Measurements from ENCODE around the gene ZNFX1.

The ZNFX1 gene

GRCh38 chr20:49278818-49279676 lies 1.2 kb upstream of the ZNFX1 start (continued):
- TF ChIP-seq ZNF394 (tag by site-specific recombination; IDR thresholded peaks at IDR 0.05; ENCODE audit: borderline replicate concordance): 0 out of 2 replicates have a peak, but pooled peaks have one; percentile 50

DNA sequence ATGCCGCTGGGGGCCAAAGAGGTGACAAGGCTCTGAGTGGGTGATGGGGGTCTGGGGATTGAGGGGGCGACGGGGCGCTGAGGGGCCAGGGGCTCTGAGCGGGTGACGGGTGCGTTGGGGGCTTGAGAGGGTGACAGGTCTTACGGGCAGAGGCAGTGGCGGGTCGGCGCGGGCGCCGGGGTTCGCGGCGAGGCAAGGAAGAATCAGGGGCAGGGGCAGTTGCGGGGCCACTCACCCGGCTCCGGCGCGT lies 146 bp downstream of the ZNFX1 start:
- TF ChIP-seq, protein P1, sequence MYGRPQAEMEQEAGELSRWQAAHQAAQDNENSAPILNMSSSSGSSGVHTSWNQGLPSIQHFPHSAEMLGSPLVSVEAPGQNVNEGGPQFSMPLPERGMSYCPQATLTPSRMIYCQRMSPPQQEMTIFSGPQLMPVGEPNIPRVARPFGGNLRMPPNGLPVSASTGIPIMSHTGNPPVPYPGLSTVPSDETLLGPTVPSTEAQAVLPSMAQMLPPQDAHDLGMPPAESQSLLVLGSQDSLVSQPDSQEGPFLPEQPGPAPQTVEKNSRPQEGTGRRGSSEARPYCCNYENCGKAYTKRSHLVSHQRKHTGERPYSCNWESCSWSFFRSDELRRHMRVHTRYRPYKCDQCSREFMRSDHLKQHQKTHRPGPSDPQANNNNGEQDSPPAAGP (tag by site-specific recombination; IDR thresholded peaks at IDR 0.05): no peak
- TF ChIP-seq ZNF121 (tag by site-specific recombination; IDR thresholded peaks at IDR 0.05): no peak
- no peak for TF ChIP-seq ZNF114 (tag by site-specific recombination; IDR thresholded peaks at IDR 0.05)
- no peak for TF ChIP-seq ZNF837 (tag by site-specific recombination; IDR thresholded peaks at IDR 0.05)
- TF ChIP-seq KLF1 (tag by site-specific recombination; IDR thresholded peaks at IDR 0.05): no peak
- TF ChIP-seq YY2 (tag by site-specific recombination; IDR thresholded peaks at IDR 0.05): no peak
- TF ChIP-seq BCL11B (tag by site-specific recombination; IDR thresholded peaks at IDR 0.05; ENCODE audit: low read depth): 0 out of 2 replicates have a peak, but pooled peaks have one; percentile 34
- no peak for TF ChIP-seq KLF7 (tag by site-specific recombination; IDR thresholded peaks at IDR 0.05; ENCODE audit: borderline replicate concordance)
- no peak for TF ChIP-seq ZNF596 (tag by site-specific recombination; IDR thresholded peaks at IDR 0.05)
- no peak for TF ChIP-seq MYNN (tag by site-specific recombination; IDR thresholded peaks at IDR 0.05; ENCODE audit: borderline replicate concordance)
- TF ChIP-seq ZBTB20 (tag by site-specific recombination; IDR thresholded peaks at IDR 0.05): peak; percentile 78; the same call in 1 of the 2 replicates
- peak; percentile 70 for TF ChIP-seq ZNF335 (tag by site-specific recombination; conservative IDR thresholded peaks at IDR 0.05)
- no peak for TF ChIP-seq ZNF2 (tag by site-specific recombination; IDR thresholded peaks at IDR 0.05)
- no peak for TF ChIP-seq ZNF302 (tag by site-specific recombination; IDR thresholded peaks at IDR 0.05; ENCODE audit: low read depth)
- TF ChIP-seq ZNF571 (tag by site-specific recombination; IDR thresholded peaks at IDR 0.05): no peak
- peak; percentile 29; the same call in 1 of the 2 replicates for TF ChIP-seq ZFHX2 (tag by site-specific recombination; conservative IDR thresholded peaks at IDR 0.05)
- Histone ChIP-seq H3K27ac (ENCODE audit: extremely low read depth, low read depth, low read length) (peak overlapping the region; percentile 92), H3K4me3 (ENCODE audit: low read depth, low read length) (peak overlapping the region; percentile 77), H3K36me3 (ENCODE audit: control insufficient read depth in 2 of 2, insufficient read depth in 1 of 2, low read length in 2 of 2) (peaks cover 27 to 66% of the 10 kb centered on the region in 2 experiments), H3K4me1 (ENCODE audit: control insufficient read depth, insufficient read depth, low read length) (no peaks in the 10 kb centered on the region), H3K9me3 (ENCODE audit: control insufficient read depth, insufficient read depth, low read depth, low read length) (no peaks in the 10 kb centered on the region)
- CTCF ChIA-PET: interaction anchor here (1.0 kb wide), 1 partner anchor 61 kb away, joined by 3 read pairs; no protein-coding TSS in a partner anchor
- POLR2A ChIA-PET: interaction anchor here (0.6 to 1.6 kb wide), 10 partner anchors 9 to 535 kb away, joined by 3 to 10 read pairs (median 4); partner anchors contain the start of gene SLC9A8

- ChIA-PET CTCF (interaction anchor here (1.2 kb wide), 3 partner anchors 30 to 60 kb away, joined by 3 to 4 read pairs (median 4); no protein-coding TSS in a partner anchor), POLR2A (interaction anchor here (0.5 to 1.6 kb wide), 12 partner anchors 10 to 536 kb away, joined by 3 to 10 read pairs (median 4); partner anchors contain the start of gene SLC9A8)
- Histone ChIP-seq H3K27ac (ENCODE audit: extremely low read depth, low read depth, low read length) (peak overlapping the region; percentile 92; the same call in 1 of the 2 replicates), H3K4me3 (ENCODE audit: low read depth, low read length) (peak overlapping the region; percentile 77), H3K9me3 (ENCODE audit: control insufficient read depth, insufficient read depth, low read depth, low read length) (no peaks in the 10 kb centered on the region), H3K4me1 (ENCODE audit: control insufficient read depth, insufficient read depth, low read length) (no peaks in the 10 kb centered on the region), H3K36me3 (ENCODE audit: control insufficient read depth in 2 of 2, insufficient read depth in 1 of 2, low read length in 2 of 2) (peaks cover 24 to 66% of the 10 kb centered on the region in 2 experiments)
- TF ChIP-seq ZNF146 (tag by site-specific recombination; IDR thresholded peaks at IDR 0.05): no peak
- TF ChIP-seq ZNF157 (tag by site-specific recombination; IDR thresholded peaks at IDR 0.05): no peak
- TF ChIP-seq, protein P2, sequence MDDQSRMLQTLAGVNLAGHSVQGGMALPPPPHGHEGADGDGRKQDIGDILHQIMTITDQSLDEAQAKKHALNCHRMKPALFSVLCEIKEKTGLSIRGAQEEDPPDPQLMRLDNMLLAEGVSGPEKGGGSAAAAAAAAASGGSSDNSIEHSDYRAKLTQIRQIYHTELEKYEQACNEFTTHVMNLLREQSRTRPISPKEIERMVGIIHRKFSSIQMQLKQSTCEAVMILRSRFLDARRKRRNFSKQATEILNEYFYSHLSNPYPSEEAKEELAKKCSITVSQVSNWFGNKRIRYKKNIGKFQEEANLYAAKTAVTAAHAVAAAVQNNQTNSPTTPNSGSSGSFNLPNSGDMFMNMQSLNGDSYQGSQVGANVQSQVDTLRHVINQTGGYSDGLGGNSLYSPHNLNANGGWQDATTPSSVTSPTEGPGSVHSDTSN (CRISPR knock-in tag; IDR thresholded peaks at IDR 0.05): no peak
- TF ChIP-seq GLI2 (tag by site-specific recombination; IDR thresholded peaks at IDR 0.05; ENCODE audit: borderline replicate concordance, low read depth): no peak; the same call in 1 of the 2 replicates
- TF ChIP-seq ZNF133 (tag by site-specific recombination; IDR thresholded peaks at IDR 0.05): peak; percentile 24; the same call in 1 of the 2 replicates
- no peak for TF ChIP-seq ZNF366 (tag by site-specific recombination; conservative IDR thresholded peaks at IDR 0.05)
- no peak; the same call in 1 of the 2 replicates for TF ChIP-seq KLF1 (tag by site-specific recombination; IDR thresholded peaks at IDR 0.05)
- TF ChIP-seq AEBP2 (tag by site-specific recombination; IDR thresholded peaks at IDR 0.05; ENCODE audit: borderline replicate concordance): 0 out of 2 replicates have a peak, but pooled peaks have one; percentile 3
- TF ChIP-seq BCL11A (tag by site-specific recombination; IDR thresholded peaks at IDR 0.05; ENCODE audit: low read depth): no peak; the same call in 1 of the 2 replicates
- TF ChIP-seq ZNF426 (tag by site-specific recombination; IDR thresholded peaks at IDR 0.05): no peak
- no peak for TF ChIP-seq ZNF2 (tag by site-specific recombination; IDR thresholded peaks at IDR 0.05)
- no peak for TF ChIP-seq ZNF274 (IDR thresholded peaks at IDR 0.05; ENCODE audit: low read length)
- TF ChIP-seq ZNF274 (tag by site-specific recombination; IDR thresholded peaks at IDR 0.05; ENCODE audit: borderline replicate concordance): no peak
- peak; percentile 79; the same call in 1 of the 2 replicates for TF ChIP-seq ZBTB20 (tag by site-specific recombination; IDR thresholded peaks at IDR 0.05)
These were observed 684 bp downstream of the ZNFX1 start for GRCh38 chr20:49276961-49277785.

Data from HEK293 (cell line).